Suprapubic skin (tissue), 4 donors: ENCODE data around the gene DNAH8. TPM values are rescaled to one million over a fixed set of nuclear protein-coding genes. Genes with fewer than 3 reads are reported as not detected.

ENCODE experiments used
- DNase-seq, 2 donors: peaks; one replicate each; pipeline ENCODE4 v3.0.0-alpha.2; 2019; ENCODE audit warnings: low spot score in 2 of 2
- H3K27ac ChIP-seq: fragments of 200-600 bp; sonication (generic); one replicate; pipeline ENCODE4 v1.5.1; 2019
- H3K27me3 ChIP-seq: fragments of 200-600 bp; sonication (generic); one replicate; pipeline ENCODE4 v1.5.1; 2019
- H3K36me3 ChIP-seq: fragments of 200-600 bp; sonication (generic); one replicate; pipeline ENCODE4 v1.5.1; 2019
- H3K4me1 ChIP-seq: fragments of 200-600 bp; sonication (generic); one replicate; pipeline ENCODE4 v1.5.1; 2019
- H3K4me3 ChIP-seq: fragments of 200-600 bp; sonication (generic); one replicate; pipeline ENCODE4 v1.5.1; 2019; ENCODE audit warnings: mild to moderate bottlenecking
- H3K9me3 ChIP-seq: fragments of 200-600 bp; sonication (generic); one replicate; pipeline ENCODE4 v1.5.1; 2019
- CTCF ChIP-seq, 2 donors: fragments of 200-600 bp in 1 of 2; fragments of 450-650 bp in 1 of 2; sonication (generic) in 1 of 2; IDR thresholded peaks; one replicate each; pipeline ENCODE4 v1.5.1; 2016 to 2019; ENCODE audit warnings: antibody characterized with exemption in 2 of 2, mild to moderate bottlenecking in 1 of 2, moderate library complexity in 1 of 2
- EP300 ChIP-seq: sonication (generic); formaldehyde crosslinking; IDR thresholded peaks from one replicate; pipeline ENCODE4 v1.6.1; 2017; ENCODE audit warnings: antibody characterized with exemption
- POLR2A ChIP-seq, 2 donors: fragments of 450-650 bp; IDR thresholded peaks; one replicate each; pipeline ENCODE4 v1.6.1; 2017; ENCODE audit warnings: antibody characterized with exemption in 2 of 2, mild to moderate bottlenecking in 2 of 2, moderate library complexity in 2 of 2
- POLR2AphosphoS5 ChIP-seq, 3 donors: sonication (generic); formaldehyde crosslinking; IDR thresholded peaks; one replicate each; pipeline ENCODE4 v1.6.1; 2017; ENCODE audit warnings: antibody characterized with exemption in 3 of 3
- WGBS: methylation state at CpG from one replicate; pipeline ENCODE4 v1.1.5; 2018; 5-methylcytosine and 5-hydroxymethylcytosine counted together
- total RNA-seq, 4 donors: library from RNA; depleted of rRNA; stranded (reverse); fragments of >200 nt; gene quantifications; one replicate each; pipeline ENCODE4 v1.1.0, GENCODE V29; 2016

DNAH8 gene
- total RNA-seq, 4 donors from 2014 or later: 0.04 to 0.23 (median 0.08) TPM; not detected in 1

- no peak overlapping the region for H3K27ac ChIP-seq
- peaks cover 11% of the 10 kb centered on the region for H3K4me1 ChIP-seq
- TF ChIP-seq POLR2A (IDR thresholded peaks at IDR 0.05) (no peak), CTCF (IDR thresholded peaks at IDR 0.05) (no peak), POLR2AphosphoS5 (IDR thresholded peaks at IDR 0.05) (no peak), EP300 (no peak)
- 86% methylated on average over 4 of the region's 4 CpGs for WGBS
- no peak overlapping the region for H3K4me3 ChIP-seq
- peaks cover 68% of the 10 kb centered on the region for H3K27me3 ChIP-seq
- H3K36me3 ChIP-seq: no peaks in the 10 kb centered on the region
- peak in 1 of 2 donors; percentile 37 for DNase-seq
- H3K9me3 ChIP-seq: no peaks in the 10 kb centered on the region
Observed at GRCh38 chr6:39053016-39053624, 338.0 kb downstream of the DNAH8 start.

GRCh38 chr6:39053854-39054576 lies 338.9 kb downstream of the DNAH8 start:
- no peaks in the 10 kb centered on the region for H3K36me3 ChIP-seq
- H3K4me1 ChIP-seq: peaks cover 3% of the 10 kb centered on the region
- no peak overlapping the region for H3K27ac ChIP-seq
- DNase-seq: peak; percentile 36 to 45
- H3K27me3 ChIP-seq: peaks cover 66% of the 10 kb centered on the region
- TF ChIP-seq POLR2AphosphoS5 (IDR thresholded peaks at IDR 0.05) (no peak), CTCF (IDR thresholded peaks at IDR 0.05) (no peak), EP300 (no peak), POLR2A (IDR thresholded peaks at IDR 0.05) (no peak)
- H3K9me3 ChIP-seq: no peaks in the 10 kb centered on the region
- no peak overlapping the region for H3K4me3 ChIP-seq
- WGBS: 78% methylated on average over 9 of the region's 9 CpGs

- Histone ChIP-seq H3K4me1 (no peaks in the 10 kb centered on the region), H3K27ac (no peak overlapping the region), H3K4me3 (no peak overlapping the region), H3K27me3 (peaks cover 66% of the 10 kb centered on the region), H3K36me3 (no peaks in the 10 kb centered on the region), H3K9me3 (no peaks in the 10 kb centered on the region)
- 79% methylated on average over 9 of the region's 9 CpGs for WGBS
- DNase-seq: peak; percentile 32 to 46
- TF ChIP-seq POLR2AphosphoS5 (IDR thresholded peaks at IDR 0.05) (no peak), EP300 (no peak), POLR2A (IDR thresholded peaks at IDR 0.05) (no peak), CTCF (IDR thresholded peaks at IDR 0.05) (no peak)
Observed at GRCh38 chr6:39054577-39055142, 339.5 kb downstream of the DNAH8 start.

- no peaks in the 10 kb centered on the region for H3K36me3 ChIP-seq
- WGBS: 75% methylated on average over 7 of the region's 7 CpGs
- H3K27ac ChIP-seq: no peak overlapping the region
- no peaks in the 10 kb centered on the region for H3K4me1 ChIP-seq
- peaks cover 64% of the 10 kb centered on the region for H3K27me3 ChIP-seq
- no peak overlapping the region for H3K4me3 ChIP-seq
- TF ChIP-seq CTCF (IDR thresholded peaks at IDR 0.05) (no peak), POLR2AphosphoS5 (IDR thresholded peaks at IDR 0.05) (no peak), EP300 (no peak), POLR2A (IDR thresholded peaks at IDR 0.05) (no peak)
- DNase-seq: peak in 1 of 2 donors; percentile 26
- no peaks in the 10 kb centered on the region for H3K9me3 ChIP-seq
Observed at GRCh38 chr6:39055661-39056060, 340.6 kb downstream of the DNAH8 start.

GRCh38 chr6:39056191-39056590 lies 341.1 kb downstream of the DNAH8 start:
- Histone ChIP-seq H3K27ac (no peak overlapping the region), H3K4me3 (no peak overlapping the region), H3K27me3 (peaks cover 62% of the 10 kb centered on the region), H3K4me1 (no peaks in the 10 kb centered on the region), H3K36me3 (no peaks in the 10 kb centered on the region), H3K9me3 (no peaks in the 10 kb centered on the region)
- peak; percentile 40 to 67 for DNase-seq
- no peak for TF ChIP-seq POLR2AphosphoS5 (IDR thresholded peaks at IDR 0.05)
- no peak for TF ChIP-seq EP300
- no peak for TF ChIP-seq POLR2A (IDR thresholded peaks at IDR 0.05)
- TF ChIP-seq CTCF (IDR thresholded peaks at IDR 0.05): no peak
- 92% methylated on average over 5 of the region's 5 CpGs for WGBS
